GM12892 (cell line): ENCODE data around the gene IL1RAPL2.
A peak's percentile ranks its signal among the peaks of the same experiment; 100 is the strongest.
"Not testable (repeated sequence)": the region's sequence is repeated elsewhere in the genome, so short reads cannot be mapped to it uniquely, and the experiment has no call there.

Source experiments
- DNase-seq: peaks from one replicate; pipeline ENCODE4 v3.0.0; 2011; ENCODE audit not compliant: insufficient read length
- FAIRE-seq: peaks from 2 replicates; lab custom pipeline; 2011; peaks lifted over from hg19 to GRCh38; lab: Jason Lieb, UNC
- POLR2A ChIP-seq: IDR thresholded peaks from 2 replicates; pipeline ENCODE4 v1.6.1; 2011; ENCODE audit warnings: low read depth, low read length, control low read depth
- POLR2AphosphoS5 ChIP-seq: IDR thresholded peaks from 2 replicates; pipeline ENCODE4 v1.6.1; 2011; ENCODE audit warnings: low read depth, low read length, control low read depth
- TAF1 ChIP-seq: IDR thresholded peaks from 2 replicates; pipeline ENCODE4 v1.6.1; 2011; ENCODE audit warnings: low read depth, mild to moderate bottlenecking, control low read depth, low read length, borderline replicate concordance

Gene IL1RAPL2

DNA sequence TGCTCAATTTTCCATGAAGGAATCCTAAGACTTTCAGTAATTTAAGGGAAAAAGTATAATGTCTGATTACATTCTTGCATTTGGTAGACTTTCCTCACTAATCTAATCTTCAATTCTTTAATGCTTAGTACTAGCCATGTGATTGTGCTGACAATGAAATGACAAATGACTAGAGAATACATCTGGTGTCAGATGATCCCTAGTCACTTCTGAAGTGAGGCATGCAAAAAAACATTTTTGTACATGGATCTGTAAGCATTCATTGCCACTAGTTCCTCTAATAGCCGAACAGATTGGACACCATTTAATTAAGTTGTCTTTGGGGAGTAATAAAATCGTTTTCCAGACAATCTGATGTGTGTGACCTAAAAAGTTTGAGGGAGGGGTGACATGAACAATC is 1193.6 kb downstream of the IL1RAPL2 start:
- FAIRE-seq (peak; percentile 54), DNase-seq (no peak)
- no peak for TF ChIP-seq TAF1
- no peak for TF ChIP-seq POLR2AphosphoS5
- TF ChIP-seq POLR2A: no peak

DNA sequence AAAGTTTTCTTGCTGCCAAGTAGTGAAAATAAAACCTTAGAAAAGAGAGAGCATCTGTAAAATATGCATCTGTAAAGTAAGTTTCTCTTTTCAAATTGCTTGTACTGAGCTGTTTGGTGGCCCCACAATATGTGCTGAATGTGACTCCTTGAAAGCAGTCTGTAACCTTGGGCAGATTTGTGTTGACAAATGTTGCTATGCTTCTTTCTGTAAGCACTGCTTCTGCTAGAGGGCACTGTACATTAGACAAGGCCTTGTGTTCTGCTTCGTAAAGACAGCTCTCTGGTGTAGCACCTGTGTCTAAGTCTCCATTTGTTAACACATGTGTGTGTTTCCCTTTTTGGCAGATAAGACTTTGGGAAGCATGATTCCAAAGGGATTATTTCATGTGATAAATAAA is 1199.7 kb downstream of the IL1RAPL2 start:
- TF ChIP-seq POLR2AphosphoS5: no peak
- no peak for TF ChIP-seq POLR2A
- TF ChIP-seq TAF1: no peak
- FAIRE-seq (no peak), DNase-seq (no peak)

DNA sequence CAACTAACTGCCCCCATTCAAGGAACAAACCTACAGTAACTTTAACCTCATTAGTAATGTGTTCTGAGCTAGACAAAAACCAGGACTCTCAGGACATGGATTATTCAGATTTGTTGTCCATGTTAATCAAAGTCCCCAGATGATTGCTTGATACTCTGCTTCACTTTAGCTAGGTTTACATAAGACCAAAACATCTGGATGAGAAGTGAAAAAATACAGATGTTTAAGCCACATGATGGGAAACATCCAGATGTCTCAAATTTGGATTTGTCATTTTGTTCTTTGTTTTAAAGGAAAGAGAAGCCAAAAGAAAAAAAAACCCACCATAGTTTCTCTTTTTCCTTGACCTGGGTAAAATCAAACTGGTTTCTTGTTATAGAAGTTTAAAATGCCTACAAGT is 1207.8 kb downstream of the IL1RAPL2 start:
- no peak for FAIRE-seq
- no peak for DNase-seq
- TF ChIP-seq POLR2AphosphoS5: no peak
- TF ChIP-seq TAF1: no peak
- no peak for TF ChIP-seq POLR2A

DNA sequence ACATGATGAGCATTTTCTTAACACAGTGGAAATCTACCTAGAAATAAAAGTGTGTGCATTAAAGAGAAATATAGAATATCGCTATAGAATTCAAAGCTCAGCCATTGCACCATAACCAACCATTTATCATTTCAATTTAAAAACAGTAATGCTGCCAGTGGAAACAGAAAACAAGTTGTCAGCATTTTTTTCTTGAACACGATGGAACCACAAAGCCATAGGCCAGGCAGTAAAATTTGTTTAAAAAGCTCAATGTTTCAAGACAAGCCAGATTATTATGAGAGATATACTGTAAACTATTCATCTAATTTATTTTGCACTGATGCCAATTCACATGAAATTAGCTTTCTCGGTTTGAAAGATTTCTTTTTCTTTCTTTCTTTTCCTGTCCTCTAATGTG is 1209.7 kb downstream of the IL1RAPL2 start:
- no peak for TF ChIP-seq POLR2A
- TF ChIP-seq TAF1: no peak
- no peak for TF ChIP-seq POLR2AphosphoS5
- no peak for DNase-seq

GRCh38 chrX:105781804-105782203 is 1215.8 kb downstream of the IL1RAPL2 start:
- FAIRE-seq (no peak), DNase-seq (no peak)
- TF ChIP-seq TAF1: no peak
- TF ChIP-seq POLR2A: no peak
- TF ChIP-seq POLR2AphosphoS5: no peak

More for the DNA sequence above, 1209.7 kb downstream of the IL1RAPL2 start:
- FAIRE-seq: no peak

GRCh38 chrX:105796877-105797276 is 1230.9 kb downstream of the IL1RAPL2 start:
- DNase-seq, FAIRE-seq: not testable (repeated sequence)

- DNase-seq (no peak), FAIRE-seq (no peak)
- TF ChIP-seq POLR2AphosphoS5: no peak
These were observed 1237.9 kb downstream of the IL1RAPL2 start for GRCh38 chrX:105803891-105804290.

GRCh38 chrX:105805655-105806054 is 1239.7 kb downstream of the IL1RAPL2 start:
- FAIRE-seq: not testable (repeated sequence)

GRCh38 chrX:105816517-105816916 is 1250.5 kb downstream of the IL1RAPL2 start:
- FAIRE-seq (no peak), DNase-seq (no peak)
- no peak for TF ChIP-seq POLR2A
- no peak for TF ChIP-seq POLR2AphosphoS5
- TF ChIP-seq TAF1: no peak

More at GRCh38 chrX:105805655-105806054, 1239.7 kb downstream of the IL1RAPL2 start:
- not testable (repeated sequence) for DNase-seq
